GM21825 (cell line): ENCODE results near the gene PIAS4.

Source experiments
- ATAC-seq: cut with Tn5 transposase; IDR thresholded peaks from one replicate; pipeline ENCODE4 v1.9.1; 2021; ENCODE audit warnings: mild to moderate bottlenecking, moderate library complexity; ENCODE audit not compliant: unreplicated experiment

PIAS4 gene

GRCh38 chr19:4038661-4039423 lies 31.3 kb downstream of the PIAS4 start:
- ATAC-seq = no peak

- no peak for ATAC-seq
Measured at GRCh38 chr19:4042064-4042730, 34.7 kb downstream of the PIAS4 start.

GRCh38 chr19:4042731-4043082 lies 35.2 kb downstream of the PIAS4 start:
- no peak for ATAC-seq

GRCh38 chr19:4043401-4043800 lies 35.9 kb downstream of the PIAS4 start:
- no peak for ATAC-seq

GRCh38 chr19:4043966-4044715 lies 36.6 kb downstream of the PIAS4 start:
- ATAC-seq = no peak

GRCh38 chr19:4044990-4045465 lies 37.5 kb downstream of the PIAS4 start:
- ATAC-seq = no peak

GRCh38 chr19:4045597-4046361 lies 38.2 kb downstream of the PIAS4 start:
- no peak for ATAC-seq

- ATAC-seq = no peak
Measured at GRCh38 chr19:4046362-4046691, 38.8 kb downstream of the PIAS4 start.

- ATAC-seq = no peak
Measured at GRCh38 chr19:4046946-4047683, 39.6 kb downstream of the PIAS4 start.

GRCh38 chr19:4049432-4049831 lies 41.9 kb downstream of the PIAS4 start:
- no peak for ATAC-seq

GRCh38 chr19:4051175-4052101 lies 43.9 kb downstream of the PIAS4 start:
- no peak for ATAC-seq

GRCh38 chr19:4052114-4052992 lies 44.8 kb downstream of the PIAS4 start:
- no peak for ATAC-seq

GRCh38 chr19:4052993-4053422 lies 45.5 kb downstream of the PIAS4 start:
- no peak for ATAC-seq

- no peak for ATAC-seq
Measured at GRCh38 chr19:4053423-4054324, 46.1 kb downstream of the PIAS4 start.

- ATAC-seq = no peak
Measured at GRCh38 chr19:4054441-4055208, 47.1 kb downstream of the PIAS4 start.

- ATAC-seq = no peak
Measured at GRCh38 chr19:4055209-4055552, 47.6 kb downstream of the PIAS4 start.
